ENCODE measurements around the gene CWF19L2.
"Not testable (repeated sequence)": the region's sequence is repeated elsewhere in the genome, so short reads cannot be mapped to it uniquely, and the experiment has no call there.

CWF19L2 gene

GRCh38 chr11:107397357-107397756 is 60.3 kb downstream of the CWF19L2 start:
- Histone ChIP-seq H3K4me3 (replicated peaks; ENCODE audit: low read depth, low read length) (no peak overlapping the region), H3K36me3 (ENCODE audit: control insufficient read depth, insufficient read depth, low read length) (no peaks in the 10 kb centered on the region; the same call in 1 of the 2 replicates), H3K27me3 (replicated peaks; ENCODE audit: control insufficient read depth, insufficient read depth, low read length) (no peaks in the 10 kb centered on the region)
- no peak for DNase-seq (ENCODE audit: extremely low read depth, insufficient read length)
- TF ChIP-seq, protein P1, sequence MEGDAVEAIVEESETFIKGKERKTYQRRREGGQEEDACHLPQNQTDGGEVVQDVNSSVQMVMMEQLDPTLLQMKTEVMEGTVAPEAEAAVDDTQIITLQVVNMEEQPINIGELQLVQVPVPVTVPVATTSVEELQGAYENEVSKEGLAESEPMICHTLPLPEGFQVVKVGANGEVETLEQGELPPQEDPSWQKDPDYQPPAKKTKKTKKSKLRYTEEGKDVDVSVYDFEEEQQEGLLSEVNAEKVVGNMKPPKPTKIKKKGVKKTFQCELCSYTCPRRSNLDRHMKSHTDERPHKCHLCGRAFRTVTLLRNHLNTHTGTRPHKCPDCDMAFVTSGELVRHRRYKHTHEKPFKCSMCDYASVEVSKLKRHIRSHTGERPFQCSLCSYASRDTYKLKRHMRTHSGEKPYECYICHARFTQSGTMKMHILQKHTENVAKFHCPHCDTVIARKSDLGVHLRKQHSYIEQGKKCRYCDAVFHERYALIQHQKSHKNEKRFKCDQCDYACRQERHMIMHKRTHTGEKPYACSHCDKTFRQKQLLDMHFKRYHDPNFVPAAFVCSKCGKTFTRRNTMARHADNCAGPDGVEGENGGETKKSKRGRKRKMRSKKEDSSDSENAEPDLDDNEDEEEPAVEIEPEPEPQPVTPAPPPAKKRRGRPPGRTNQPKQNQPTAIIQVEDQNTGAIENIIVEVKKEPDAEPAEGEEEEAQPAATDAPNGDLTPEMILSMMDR (IDR thresholded peaks at IDR 0.05; ENCODE audit: insufficient read depth, low read length, poor library complexity, severe bottlenecking) = no peak

DNA sequence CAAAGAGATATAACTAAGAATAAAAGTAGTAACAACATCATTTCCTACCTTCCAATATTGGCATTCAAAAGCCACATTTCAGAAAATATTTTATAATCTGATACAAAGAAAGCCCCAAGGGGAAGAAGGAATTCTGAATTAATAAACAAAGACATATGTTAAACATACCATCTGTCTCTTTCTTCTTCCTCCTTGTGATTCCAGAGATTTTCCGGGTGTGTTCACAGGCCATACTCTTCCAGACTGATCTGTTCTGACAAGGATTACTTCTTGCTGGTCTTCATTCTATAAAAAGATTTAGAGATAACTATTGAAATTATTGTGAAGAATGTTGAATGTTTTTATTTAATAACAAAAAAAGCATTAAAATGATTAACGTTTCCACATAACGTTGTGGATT is 65.0 kb downstream of the CWF19L2 start:
- DNase-seq (ENCODE audit: extremely low read depth, insufficient read length) = no peak
- Histone ChIP-seq H3K4me3 (replicated peaks; ENCODE audit: low read depth, low read length) (no peak overlapping the region), H3K36me3 (ENCODE audit: control insufficient read depth, insufficient read depth, low read length) (no peaks in the 10 kb centered on the region), H3K27me3 (replicated peaks; ENCODE audit: control insufficient read depth, insufficient read depth, low read length) (no peaks in the 10 kb centered on the region)
- TF ChIP-seq, protein P1 (IDR thresholded peaks at IDR 0.05; ENCODE audit: insufficient read depth, low read length, poor library complexity, severe bottlenecking) = no peak

- H3K27me3 ChIP-seq (replicated peaks; ENCODE audit: control insufficient read depth, insufficient read depth, low read length); DNase-seq (ENCODE audit: extremely low read depth, insufficient read length); H3K4me3 ChIP-seq (replicated peaks; ENCODE audit: low read depth, low read length); H3K36me3 ChIP-seq (ENCODE audit: control insufficient read depth, insufficient read depth, low read length): not testable (repeated sequence)
These were observed 66.9 kb downstream of the CWF19L2 start for GRCh38 chr11:107390701-107391100.

GRCh38 chr11:107387666-107388065 is 70.0 kb downstream of the CWF19L2 start:
- Histone ChIP-seq H3K4me3 (replicated peaks; ENCODE audit: low read depth, low read length) (no peak overlapping the region), H3K27me3 (replicated peaks; ENCODE audit: control insufficient read depth, insufficient read depth, low read length) (no peaks in the 10 kb centered on the region), H3K36me3 (ENCODE audit: control insufficient read depth, insufficient read depth, low read length) (no peaks in the 10 kb centered on the region; the same call in 1 of the 2 replicates)
- TF ChIP-seq, protein P1 (IDR thresholded peaks at IDR 0.05; ENCODE audit: insufficient read depth, low read length, poor library complexity, severe bottlenecking) = no peak
- DNase-seq (ENCODE audit: extremely low read depth, insufficient read length) = no peak

DNA sequence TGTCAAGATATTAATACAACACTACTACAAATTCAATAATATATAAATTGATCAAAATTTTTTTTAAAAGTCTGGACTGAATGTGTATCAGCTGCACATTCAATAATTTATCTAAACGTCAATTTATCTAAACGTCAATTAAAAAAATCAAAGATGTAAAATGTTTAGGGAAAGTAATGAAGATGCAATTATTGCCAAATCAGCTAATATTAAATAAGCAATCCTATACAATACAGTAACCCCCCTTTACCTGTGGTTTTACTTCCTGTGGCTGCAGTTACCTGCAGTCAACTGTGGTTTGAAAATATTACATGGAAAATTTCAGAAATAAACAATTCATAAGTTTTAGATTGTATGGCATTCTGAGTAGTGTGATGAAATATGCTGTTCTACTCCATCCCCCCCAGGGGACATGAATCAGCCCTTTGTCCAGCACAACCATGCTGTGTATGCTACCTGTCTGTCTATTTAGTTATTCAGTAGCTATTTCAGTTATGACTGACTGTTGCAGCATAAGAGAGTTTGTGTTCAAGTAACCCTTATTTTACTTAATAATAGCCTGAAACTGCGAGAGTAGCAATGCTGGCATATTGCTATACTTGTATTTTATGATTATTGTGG is 72.2 kb downstream of the CWF19L2 start:
- TF ChIP-seq, protein P1 (IDR thresholded peaks at IDR 0.05; ENCODE audit: insufficient read depth, low read length, poor library complexity, severe bottlenecking) = no peak
- Histone ChIP-seq H3K27me3 (replicated peaks; ENCODE audit: control insufficient read depth, insufficient read depth, low read length) (no peaks in the 10 kb centered on the region), H3K4me3 (replicated peaks; ENCODE audit: low read depth, low read length) (no peak overlapping the region), H3K36me3 (ENCODE audit: control insufficient read depth, insufficient read depth, low read length) (no peaks in the 10 kb centered on the region; the same call in 1 of the 2 replicates)
- no peak for DNase-seq (ENCODE audit: extremely low read depth, insufficient read length)

DNA sequence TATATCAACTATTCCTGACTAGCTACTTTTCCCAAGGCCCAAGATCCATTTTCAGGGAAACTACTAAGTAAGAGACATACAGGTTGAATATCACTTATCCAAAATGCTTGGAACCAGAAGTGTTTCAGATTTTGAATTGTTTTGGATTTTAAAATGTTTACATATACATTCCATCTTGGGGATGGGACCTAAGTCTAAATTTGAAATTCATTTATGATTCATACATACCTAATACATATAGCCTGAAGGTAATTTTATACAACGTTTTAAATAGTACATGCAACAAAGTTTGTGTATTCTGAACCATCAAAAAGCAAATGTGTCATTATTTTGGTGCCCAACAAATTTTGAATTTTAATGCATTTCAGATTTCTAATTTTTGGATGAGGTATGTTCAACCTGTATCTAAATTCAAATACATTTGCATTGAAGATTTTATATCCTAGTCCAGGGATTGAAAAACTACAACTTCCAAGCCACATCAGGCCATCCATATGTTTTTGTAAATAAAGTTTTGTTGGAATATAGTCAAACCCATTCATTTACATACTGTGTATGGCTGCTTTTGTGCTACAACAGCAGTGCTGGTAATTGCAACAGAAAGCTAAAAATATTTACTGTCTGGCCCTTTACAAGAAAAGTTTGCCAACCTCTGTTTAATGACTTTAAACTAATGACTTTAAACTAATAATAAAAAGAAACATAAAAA is 73.3 kb downstream of the CWF19L2 start:
- TF ChIP-seq, protein P1 (IDR thresholded peaks at IDR 0.05; ENCODE audit: insufficient read depth, low read length, poor library complexity, severe bottlenecking) = no peak
- no peaks in the 10 kb centered on the region for H3K27me3 ChIP-seq (replicated peaks; ENCODE audit: control insufficient read depth, insufficient read depth, low read length)
- no peaks in the 10 kb centered on the region; the same call in 1 of the 2 replicates for H3K36me3 ChIP-seq (ENCODE audit: control insufficient read depth, insufficient read depth, low read length)
- no peak overlapping the region for H3K4me3 ChIP-seq (replicated peaks; ENCODE audit: low read depth, low read length)
- no peak for DNase-seq (ENCODE audit: extremely low read depth, insufficient read length)

Measured in GM06990 (cell line).